AG20443 (cell line): ENCODE results near the gene SH3BGRL2.
"Not testable (repeated sequence)": the region's sequence is repeated elsewhere in the genome, so short reads cannot be mapped to it uniquely, and the experiment has no call there.

Source experiments
- DNase-seq: peaks from one replicate; pipeline ENCODE4 v3.0.0; 2012; ENCODE audit warnings: low spot score, mixed read lengths

The SH3BGRL2 gene

DNA sequence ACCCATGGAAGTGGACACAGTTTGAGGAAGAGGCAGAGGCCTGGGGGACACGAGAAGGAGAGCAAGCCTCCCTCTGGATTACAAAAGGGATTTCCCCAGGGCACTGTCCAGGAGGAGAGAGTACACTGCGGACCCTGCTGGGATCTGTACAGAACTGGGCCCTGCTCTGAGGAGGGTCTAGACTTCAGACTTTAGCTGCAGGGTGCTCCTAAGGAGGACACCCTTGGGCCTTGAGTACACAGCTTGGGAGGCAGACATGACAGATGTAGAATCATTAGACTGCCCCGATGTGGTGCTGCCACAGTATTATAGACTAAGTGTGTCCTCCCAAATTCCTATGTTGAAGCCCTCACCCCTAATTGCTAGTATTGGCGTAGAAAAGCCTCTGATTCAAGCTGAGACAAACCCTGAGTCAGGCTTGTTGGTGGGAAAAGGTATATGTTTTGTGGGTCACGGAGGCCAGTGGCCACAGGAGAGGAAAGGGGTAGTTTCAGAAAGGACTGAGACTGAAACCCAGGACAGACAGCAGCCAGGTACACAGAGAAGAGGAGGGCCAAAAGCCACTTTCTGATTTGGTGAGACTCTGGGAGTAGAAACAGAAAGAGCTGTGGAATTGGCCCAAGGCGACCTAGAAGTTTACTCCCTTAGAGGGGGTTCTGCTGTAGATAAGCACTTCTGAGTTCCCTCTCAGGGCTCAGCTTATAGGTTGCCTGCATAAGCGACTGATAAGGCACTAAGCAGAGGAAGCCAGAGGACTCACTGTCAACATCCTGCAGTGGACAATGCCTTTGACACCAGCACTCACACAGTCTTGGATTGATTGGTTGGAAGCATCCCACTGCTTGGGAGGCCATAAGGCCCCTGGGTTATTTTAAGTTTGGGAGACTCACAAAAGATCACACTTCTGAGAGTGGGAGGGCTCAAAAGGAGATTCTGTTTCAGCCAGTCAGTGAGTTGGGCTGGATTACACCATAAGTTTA, 16.5 kb upstream of the SH3BGRL2 start:
- DNase-seq = no peak

DNA sequence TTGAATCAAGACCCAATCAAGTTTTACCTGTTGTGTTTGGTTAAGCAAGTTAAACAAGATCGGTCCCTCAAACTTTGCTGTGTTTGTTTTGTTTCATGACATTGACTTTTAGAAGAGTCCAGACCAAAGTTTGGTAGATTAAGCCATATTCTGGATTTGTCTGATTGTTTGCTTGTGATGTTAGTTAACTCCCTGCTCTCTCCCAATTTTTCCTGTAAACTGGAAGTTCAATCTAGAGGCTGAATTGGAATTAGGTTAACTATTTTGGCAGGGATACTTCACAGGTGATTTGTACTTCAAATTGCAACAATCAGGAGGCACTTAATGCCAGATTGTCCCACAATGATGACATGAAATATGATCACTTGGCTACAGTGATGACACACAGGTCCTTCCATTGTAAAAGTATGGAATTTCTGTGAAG, 13.6 kb upstream of the SH3BGRL2 start:
- DNase-seq = no peak

DNA sequence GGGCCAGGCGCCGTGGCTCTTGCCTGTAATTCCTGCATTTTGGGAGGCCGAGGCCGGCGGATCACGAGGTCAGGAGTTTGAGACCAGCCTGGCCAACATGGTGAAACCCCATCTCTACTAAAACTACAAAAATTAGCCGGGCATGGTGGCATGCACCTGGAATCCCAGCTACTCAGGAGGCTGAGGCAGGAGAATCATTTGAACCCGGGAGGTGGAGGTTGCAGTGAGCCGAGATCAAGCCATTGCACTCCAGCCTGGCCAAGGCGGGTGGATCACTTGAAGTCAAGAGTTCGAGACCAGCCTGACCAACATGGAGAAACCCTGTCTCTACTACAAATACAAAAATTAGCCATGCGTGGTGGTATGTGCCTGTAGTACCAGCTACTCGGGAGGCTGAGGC, 12.7 kb upstream of the SH3BGRL2 start:
- not testable (repeated sequence) for DNase-seq

DNA sequence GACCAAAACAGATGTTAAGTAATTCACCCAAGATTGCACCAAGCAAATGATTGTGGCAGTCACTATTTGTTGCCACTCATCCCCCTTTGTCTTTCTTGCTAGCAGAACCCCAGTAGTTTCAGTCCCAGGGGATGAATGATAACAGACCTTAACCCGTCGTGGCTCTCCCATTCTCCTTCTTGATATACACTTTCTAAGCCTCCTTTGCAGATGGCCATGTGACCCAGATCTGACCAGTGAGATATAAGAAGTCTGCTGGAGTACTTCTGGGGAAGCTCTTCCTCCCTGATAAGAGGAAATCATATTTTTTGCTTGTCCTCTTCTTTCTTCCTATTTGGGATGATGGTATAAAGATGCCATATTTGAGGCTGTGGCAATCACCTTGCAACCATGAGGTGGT, 9.6 kb upstream of the SH3BGRL2 start:
- no peak for DNase-seq

DNA sequence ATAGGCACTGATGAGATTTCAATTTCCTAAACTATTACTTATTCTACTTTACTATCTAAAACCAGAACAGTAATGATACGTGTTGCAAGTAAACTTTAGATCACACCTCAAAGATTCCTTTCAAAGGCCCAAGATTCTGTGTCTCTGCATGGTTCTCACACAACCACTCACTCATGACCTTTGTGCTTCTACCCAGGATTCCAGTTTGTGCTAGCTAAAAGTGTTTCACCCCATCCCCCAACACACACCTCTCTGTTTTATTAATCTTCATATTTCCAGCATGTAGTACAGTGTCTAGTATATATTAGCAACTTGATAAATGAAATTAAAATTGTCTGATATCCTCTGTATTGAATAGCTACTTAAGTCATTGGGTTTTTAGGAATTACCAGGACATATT, 8.8 kb upstream of the SH3BGRL2 start:
- DNase-seq = no peak

DNA sequence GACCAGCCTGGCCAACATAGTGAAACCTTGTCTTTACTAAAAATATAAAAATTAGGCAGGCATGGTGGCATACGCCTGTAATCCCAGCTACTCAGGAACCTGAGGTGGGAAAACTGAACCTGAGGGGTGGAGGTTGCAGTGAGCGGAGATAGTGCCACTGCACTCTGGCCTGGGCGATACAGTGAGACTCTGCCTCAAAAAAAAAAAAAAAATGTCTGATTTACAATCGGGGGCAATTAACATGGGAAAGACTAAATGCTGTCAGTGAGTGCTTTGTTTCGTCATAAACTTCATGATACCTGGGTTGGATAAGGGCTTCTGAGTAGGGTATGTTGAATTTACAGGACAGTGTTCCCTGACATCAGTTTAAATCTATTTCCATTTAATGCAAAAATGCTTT, 8.0 kb upstream of the SH3BGRL2 start:
- DNase-seq = no peak

DNA sequence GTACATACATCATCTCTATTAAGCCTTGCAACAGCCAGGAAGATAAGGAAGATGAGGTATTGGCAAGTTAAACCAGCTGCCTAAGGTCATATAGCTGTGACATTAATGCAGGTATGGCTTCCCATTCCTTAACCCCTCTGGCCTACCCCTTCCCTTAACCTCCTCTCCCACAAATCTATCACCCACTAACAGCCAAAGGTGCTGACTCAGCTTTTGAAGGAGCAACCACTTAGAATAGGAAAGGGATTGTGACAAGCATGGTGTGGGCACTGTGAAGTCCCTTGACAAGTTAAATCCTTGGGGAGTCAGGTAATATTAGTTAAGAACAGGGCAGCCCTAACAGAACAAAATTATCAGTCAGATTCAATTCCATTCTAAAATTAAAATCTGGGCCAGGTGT, 5.4 kb upstream of the SH3BGRL2 start:
- no peak for DNase-seq

DNA sequence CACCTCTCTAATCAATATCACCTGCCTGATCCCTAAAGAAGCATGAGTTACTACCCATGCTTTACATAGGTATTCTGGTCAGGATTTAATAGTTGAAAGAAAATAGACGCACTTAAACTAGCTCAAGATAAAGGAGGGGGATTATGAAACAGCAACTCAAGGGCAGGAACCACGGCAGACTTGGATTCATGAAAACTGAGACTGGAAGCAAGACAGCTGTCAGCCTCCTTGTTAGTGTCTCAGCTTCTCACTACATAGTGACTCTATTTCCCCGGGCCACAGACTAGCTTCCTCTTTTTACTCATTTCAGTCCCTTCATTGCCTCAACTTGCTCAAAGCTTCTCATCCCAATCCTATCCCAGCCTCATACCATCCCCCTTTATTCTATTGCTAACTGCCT, 4.3 kb upstream of the SH3BGRL2 start:
- no peak for DNase-seq

DNA sequence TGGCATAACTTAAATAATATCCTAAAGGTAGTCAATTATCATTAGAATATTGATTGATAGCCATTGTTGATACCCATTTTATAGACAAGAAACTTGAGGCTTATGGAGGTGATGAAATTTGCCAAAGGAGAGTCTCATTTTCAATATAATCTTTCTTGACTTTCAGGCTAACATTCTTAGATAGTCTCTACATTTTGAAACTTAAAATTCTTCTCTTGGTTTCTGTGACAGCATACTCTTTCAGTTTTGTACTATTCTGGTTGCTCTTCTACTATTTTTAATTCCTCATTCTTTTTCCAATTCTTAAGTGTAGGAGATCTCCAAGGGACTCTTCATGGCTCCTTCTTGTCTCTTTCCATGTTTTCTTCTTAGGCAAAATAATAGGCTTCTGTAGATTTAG, 3.7 kb upstream of the SH3BGRL2 start:
- DNase-seq = no peak

DNA sequence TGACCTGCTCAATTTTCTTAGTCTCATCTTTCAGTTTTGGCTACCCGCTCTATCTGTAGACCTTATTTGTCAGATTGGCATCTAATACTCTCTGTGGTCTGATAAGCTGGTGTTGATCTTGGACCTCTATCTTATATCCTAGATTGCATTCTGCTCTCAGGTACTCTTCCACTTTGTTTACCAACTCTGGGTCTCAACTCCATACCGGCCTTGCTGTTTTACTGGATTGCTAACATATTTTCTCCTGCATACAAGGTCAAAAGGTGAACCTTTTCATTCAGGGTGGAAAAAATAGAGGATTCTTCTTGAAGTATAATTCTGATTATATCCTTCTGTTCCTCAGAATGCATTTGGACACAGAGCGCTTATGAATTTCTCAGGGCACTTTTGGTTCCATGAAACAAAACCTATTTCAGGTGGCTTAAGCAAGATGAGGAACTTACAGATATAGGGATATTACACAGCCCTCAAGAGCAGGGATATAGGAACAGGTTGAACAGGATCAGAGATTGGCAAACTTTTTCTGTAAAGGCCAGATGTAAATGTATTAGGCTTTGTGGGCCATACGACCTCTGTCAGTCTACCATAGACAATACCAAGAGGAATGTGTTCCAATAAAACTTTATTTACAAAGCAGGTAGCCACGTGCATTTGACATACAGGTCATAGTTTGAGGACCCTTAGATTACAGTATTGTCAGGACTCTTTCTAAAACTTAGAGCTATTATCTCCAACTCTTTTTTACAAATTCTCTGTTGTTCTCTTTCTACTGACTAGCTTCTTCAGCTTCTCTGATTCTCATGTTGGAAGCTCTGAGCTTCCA, 2.5 kb upstream of the SH3BGRL2 start:
- DNase-seq = no peak

DNA sequence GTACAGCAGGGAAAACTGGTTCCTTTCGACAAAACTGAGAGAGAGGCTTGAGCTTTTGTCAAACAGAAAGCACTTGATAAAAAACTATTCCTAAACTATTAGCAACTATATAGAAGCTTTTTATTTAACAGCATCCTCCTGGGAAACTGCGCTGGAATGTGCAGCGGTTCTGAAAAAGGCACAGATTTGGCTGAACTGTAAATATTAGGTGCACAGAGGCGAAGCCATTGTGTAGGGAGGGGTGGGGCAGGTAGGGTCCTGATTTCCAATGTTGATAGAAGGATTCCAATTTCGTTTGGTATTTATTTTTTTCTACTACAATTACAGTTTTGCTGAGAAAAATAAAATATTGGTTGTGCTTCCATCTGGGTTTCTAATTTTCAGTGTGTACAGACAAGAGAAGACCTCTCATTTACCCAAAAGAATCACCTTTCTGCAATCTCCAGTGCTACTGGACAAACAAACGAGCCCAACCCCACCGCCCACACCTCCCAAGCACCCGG, 698 bp upstream of the SH3BGRL2 start:
- DNase-seq = no peak

DNA sequence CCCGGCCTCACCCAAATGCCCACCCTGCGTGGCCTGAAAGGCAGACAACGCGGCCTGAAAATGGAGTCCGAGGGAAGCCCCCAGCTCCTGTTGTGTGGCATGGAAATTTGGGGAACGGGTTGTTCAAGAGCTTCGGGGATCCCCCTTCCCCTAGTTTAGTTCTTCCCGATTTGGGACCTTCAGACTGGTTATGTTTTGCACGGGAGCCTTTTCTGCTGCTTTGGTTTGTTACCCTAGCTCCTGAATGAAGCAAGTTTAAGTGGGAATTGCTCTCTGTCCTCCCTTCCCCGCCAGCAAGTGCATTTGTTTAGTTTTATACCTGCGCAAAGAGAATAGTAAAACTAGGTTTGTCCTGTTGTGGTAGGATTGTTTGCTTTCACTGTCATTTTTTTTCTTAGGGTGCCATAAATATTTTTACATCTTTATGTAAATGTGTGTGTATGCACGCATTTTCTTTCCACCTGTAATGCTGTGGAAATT, 604 bp downstream of the SH3BGRL2 start:
- no peak for DNase-seq

DNA sequence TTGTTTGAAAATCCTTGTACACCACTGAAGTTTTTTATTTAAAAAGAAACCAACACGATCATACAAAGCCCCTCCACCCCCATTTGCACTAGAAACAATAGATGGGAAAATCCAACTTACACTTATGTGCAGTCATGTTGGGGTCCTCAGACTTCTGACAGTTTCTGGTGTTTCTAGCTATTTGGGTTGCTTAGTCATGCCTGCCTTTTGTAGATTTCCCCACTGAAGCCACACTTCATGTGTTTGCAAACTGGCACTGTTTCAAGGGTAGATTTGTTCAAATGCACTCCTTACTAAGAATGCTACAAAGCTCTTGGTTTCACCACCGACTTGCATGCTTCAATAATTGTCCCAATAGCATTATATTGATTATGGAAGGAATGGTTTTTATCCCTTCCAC, 1.5 kb downstream of the SH3BGRL2 start:
- DNase-seq = no peak

DNA sequence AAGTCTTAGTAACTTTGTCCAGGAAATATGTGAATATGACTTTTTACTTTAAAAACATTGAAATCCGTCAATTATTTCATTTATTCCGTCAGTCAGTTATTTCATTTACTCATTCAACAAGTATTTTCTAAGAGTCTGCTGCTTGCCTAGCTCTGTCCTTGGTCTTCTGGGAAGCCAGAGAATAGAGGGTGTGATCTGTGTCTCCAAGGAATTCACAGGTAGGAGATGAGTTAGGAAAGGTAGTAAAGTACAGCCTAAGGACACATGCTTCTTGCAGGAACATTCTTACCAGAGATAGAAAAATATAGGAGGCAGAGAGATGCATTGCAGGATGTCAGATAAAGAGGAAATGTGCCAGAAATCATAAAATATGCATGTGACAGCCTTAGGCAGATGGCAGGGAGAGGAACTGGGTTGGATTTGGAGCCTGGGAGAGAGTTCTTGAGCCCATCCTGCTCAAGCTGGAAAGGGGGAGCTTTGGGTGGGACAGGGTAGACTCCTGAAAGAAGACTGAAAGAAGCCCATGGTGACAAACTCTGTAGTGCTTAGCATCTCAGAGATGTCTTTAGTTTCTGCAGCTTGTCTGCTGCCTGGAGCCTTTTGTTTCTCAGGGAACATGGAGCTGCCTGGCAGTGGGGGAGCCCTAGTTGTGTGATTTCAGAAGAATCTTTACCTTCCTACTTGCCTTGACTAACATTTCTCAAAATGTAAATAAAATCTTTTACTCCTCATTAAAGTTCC, 3.5 kb downstream of the SH3BGRL2 start:
- DNase-seq = no peak

DNA sequence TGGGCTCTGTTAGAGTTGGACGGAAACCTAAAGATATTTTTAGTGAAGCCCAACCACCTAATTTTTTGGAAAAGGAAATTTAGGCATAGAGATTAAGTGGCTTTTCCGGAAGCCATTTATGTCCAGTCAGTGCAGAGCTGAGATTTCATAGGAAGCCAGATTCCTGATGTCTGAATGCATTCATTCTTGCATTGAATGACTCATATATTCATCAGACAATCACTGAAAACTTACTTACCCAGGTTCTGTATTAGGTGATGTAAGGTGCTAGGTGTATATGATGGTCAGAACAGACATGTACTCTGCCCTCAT, 4.1 kb downstream of the SH3BGRL2 start:
- DNase-seq = no peak

DNA sequence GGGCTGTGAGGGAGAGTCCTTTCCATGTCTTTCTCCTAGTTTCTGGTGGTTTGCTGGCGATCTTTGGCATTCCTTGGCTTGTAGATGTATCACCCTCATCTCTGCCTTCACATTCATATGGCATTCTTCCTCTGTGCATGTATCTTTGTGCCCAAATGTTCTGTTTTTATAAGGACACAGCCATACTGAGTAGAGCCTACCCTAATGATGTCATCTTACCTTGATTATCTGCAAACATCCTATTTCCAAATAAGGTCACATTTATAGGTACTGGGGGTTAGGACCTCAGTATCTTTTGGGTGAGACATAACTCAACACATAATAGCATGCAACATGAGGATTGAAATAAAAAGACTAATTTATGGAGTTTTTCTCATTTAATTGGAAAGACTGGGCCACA, 5.5 kb downstream of the SH3BGRL2 start:
- no peak for DNase-seq

DNA sequence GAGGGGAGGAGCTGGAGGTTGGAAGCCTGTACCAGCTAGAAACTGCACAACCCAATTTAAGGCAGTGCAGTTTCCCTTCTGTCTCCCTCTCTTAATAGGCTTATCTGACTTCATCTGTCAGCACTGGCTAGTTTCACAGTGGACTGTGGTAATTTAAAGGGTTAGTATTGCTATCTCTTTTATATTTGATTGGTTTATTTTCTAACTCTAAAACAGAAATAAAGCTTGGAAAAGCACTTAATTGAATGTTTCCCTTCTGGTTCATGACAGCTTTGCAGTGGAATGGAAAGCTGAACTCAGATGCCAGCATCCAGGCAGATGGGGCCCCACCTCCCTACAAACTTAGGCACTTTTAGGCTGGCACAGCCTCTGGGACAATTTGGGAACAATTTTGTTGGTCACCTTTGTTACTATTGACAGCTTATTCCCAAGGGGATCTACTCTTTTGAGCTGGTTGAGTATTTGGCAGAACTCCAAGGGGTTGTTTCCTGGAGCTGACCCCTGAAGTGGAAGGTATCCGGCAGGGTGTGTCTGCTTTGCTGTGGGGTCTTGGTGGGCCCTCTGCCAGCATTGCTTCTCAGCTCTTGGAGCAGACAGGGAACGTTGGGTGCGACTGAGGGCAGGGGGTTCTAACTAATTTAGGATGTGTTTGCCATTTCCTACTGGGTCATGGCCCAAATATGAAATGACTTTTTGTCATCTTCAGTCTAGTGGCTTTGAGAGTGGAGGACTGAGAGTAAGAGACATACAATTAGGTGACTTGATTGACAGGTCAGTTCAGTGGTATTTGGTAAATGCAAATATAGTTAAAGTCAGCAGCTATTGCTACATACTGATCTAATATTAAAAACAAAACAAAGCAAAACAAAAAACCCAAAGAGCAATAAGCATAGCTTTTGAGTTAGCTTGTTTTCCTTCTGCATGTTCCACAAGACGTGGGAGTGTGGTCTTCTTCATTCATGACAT, 9.3 kb downstream of the SH3BGRL2 start:
- no peak for DNase-seq

DNA sequence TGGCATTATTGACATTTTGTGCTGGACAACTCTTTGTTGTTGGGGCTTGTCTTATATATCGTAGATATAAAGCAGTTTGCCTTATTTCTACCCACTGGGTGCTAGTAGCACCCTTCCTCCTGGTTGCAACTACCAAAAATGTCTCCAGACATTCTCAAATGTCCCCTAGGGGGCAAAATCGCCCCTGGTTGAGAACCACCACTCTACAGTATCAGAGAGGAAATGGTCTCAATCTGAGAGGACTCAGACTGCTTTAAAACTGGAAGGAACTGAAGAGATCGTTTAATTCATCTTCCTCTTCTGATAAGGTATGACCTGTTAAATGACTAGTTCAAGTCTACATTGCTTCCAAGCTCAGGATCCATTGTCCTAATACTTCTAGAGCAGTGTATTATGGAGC, 14.9 kb downstream of the SH3BGRL2 start:
- DNase-seq = no peak

DNA sequence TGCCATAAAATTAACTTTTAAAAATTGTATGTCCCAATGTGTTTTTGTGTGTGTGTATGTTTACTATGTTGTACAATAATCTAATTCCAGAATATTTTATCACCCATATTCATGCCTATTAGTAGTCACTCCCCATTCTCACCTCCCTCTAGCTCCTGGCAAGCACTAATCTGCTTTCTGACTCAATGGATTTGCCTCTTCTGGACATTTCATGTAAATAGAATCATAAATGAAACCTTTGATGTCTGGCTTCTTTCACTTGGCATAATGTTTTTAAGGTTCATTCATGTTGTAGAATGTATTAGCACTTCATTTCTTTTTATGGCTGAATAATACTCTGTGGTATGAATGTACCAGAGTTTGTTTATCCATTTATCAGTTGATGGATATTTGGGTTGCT, 15.4 kb downstream of the SH3BGRL2 start:
- DNase-seq = no peak

DNA sequence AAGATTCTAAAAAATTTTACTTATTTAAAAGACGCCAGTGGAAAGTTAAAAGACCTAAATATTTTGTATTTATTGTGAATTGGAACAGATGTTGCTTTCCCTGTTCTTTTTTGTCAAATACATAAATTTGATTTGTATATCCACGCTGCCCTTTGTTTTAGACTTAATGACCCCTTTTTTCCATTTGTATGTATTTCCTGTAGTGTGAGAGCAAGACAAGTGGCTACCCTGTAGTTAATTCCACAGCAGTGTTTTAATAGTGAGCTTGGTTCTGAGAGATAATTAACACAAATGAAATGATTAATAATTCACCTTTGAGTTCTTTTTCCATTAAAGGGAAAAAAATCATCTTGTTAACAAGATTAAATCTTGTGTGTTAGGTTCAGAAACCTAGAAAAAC, 16.6 kb downstream of the SH3BGRL2 start:
- no peak for DNase-seq

DNA sequence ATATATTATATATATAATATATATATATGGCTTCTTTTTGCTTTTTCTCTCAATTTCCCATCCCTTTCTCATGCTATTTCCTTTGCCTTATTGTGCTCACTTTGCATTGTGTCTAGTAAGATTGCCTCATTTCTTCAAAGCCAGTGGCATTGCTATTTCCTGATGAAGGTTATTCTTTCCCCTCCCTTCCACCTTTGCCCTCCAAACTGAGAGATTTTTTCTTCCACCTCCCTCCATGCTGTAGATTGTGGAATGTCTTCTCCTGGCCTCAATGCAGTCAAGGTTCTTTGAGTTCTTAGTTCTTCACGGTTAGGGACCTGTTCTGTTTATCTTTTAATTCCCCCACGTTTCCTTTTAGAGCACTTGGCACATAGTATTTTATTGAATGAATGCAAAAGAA, 17.2 kb downstream of the SH3BGRL2 start:
- DNase-seq = no peak
